ENCODE measurements around the gene IGSF23.

- no peak for TF ChIP-seq CTCF (IDR thresholded peaks at IDR 0.05; ENCODE audit: low read depth, low read length, missing input control)
- TF ChIP-seq FOXA1 (IDR thresholded peaks at IDR 0.05): no peak
- no peak for TF ChIP-seq EGR1 (IDR thresholded peaks at IDR 0.05; ENCODE audit: low read depth in 2 of 2)
- no peak for TF ChIP-seq GABPA (IDR thresholded peaks at IDR 0.05 in 1 of 2, conservative IDR thresholded peaks at IDR 0.05 in 1 of 2)
Observed at GRCh38 chr19:44636439-44637389, 23.4 kb downstream of the IGSF23 start.

Measured in liver (tissue), 3 donors.